GM19372 (cell line): ENCODE data around the gene CSH2.
A peak's percentile ranks its signal among the peaks of the same experiment; 100 is the strongest.
"Not testable (repeated sequence)": the region's sequence is repeated elsewhere in the genome, so short reads cannot be mapped to it uniquely, and the experiment has no call there.

Experiments used
- ATAC-seq: cut with Tn5 transposase; IDR thresholded peaks from one replicate; pipeline ENCODE4 v1.9.1; 2021; ENCODE audit warnings: mild to moderate bottlenecking, low read depth, moderate library complexity; ENCODE audit not compliant: unreplicated experiment

Gene CSH2

GRCh38 chr17:63866625-63867024 lies 6.9 kb downstream of the CSH2 start:
- not testable (repeated sequence) for ATAC-seq

GRCh38 chr17:63859257-63859656 lies 14.2 kb downstream of the CSH2 start:
- no peak for ATAC-seq

GRCh38 chr17:63856425-63856824 lies 17.1 kb downstream of the CSH2 start:
- not testable (repeated sequence) for ATAC-seq

- ATAC-seq: no peak
Observed at GRCh38 chr17:63855185-63855584, 18.3 kb downstream of the CSH2 start.

GRCh38 chr17:63854709-63855108 lies 18.8 kb downstream of the CSH2 start:
- ATAC-seq: no peak

GRCh38 chr17:63853260-63853659 lies 20.2 kb downstream of the CSH2 start:
- no peak for ATAC-seq

- ATAC-seq: no peak
Observed at GRCh38 chr17:63850401-63850800, 23.1 kb downstream of the CSH2 start.

GRCh38 chr17:63848834-63849689 lies 24.4 kb downstream of the CSH2 start:
- peak; percentile 84 for ATAC-seq

- ATAC-seq: no peak
Observed at GRCh38 chr17:63847525-63848249, 25.8 kb downstream of the CSH2 start.

GRCh38 chr17:63845509-63845908 lies 28.0 kb downstream of the CSH2 start:
- no peak for ATAC-seq

GRCh38 chr17:63843910-63844677 lies 29.4 kb downstream of the CSH2 start:
- ATAC-seq: no peak

GRCh38 chr17:63843387-63843888 lies 30.0 kb downstream of the CSH2 start:
- ATAC-seq: not testable (repeated sequence)

- ATAC-seq: peak; percentile 80
Observed at GRCh38 chr17:63842540-63843386, 30.7 kb downstream of the CSH2 start, which contains the start of gene SMARCD2. SMARCD2 (minus strand) TSS chr17:63842685; CDS start chr17:63842674, 11 bp downstream.

- ATAC-seq: peak; percentile 35
Observed at GRCh38 chr17:63842173-63842539, 31.3 kb downstream of the CSH2 start.

GRCh38 chr17:63841350-63842172 lies 31.9 kb downstream of the CSH2 start:
- ATAC-seq: no peak

GRCh38 chr17:63840591-63841349 lies 32.7 kb downstream of the CSH2 start:
- ATAC-seq: no peak

GRCh38 chr17:63838631-63839171 lies 34.8 kb downstream of the CSH2 start:
- no peak for ATAC-seq
